Fibroblast of the aortic adventitia (primary cell): ENCODE measurements around the gene TMEM123. TPM values are rescaled to one million over a fixed set of nuclear protein-coding genes. Genes with fewer than 3 reads are reported as not detected.

Experiments
- DNase-seq: peaks from one replicate; pipeline ENCODE4 v3.0.0-alpha.2; 2010; ENCODE audit warnings: low read depth
- H3K4me3 ChIP-seq: 2 replicates; pipeline ENCODE4 v1.5.1; 2011; ENCODE audit warnings: low read depth, mild to moderate bottlenecking, control low read depth, low read length, moderate library complexity
- CTCF ChIP-seq: IDR thresholded peaks from 2 replicates; pipeline ENCODE4 v1.5.1; 2011; ENCODE audit warnings: mild to moderate bottlenecking, low read length, control low read depth, inconsistent platforms; ENCODE audit not compliant: insufficient read depth
- total RNA-seq: library from RNA; depleted of rRNA; stranded (reverse); fragments of >200 nt; gene quantifications from 2 replicates; pipeline ENCODE4 v1.2.3, GENCODE V29; 2012; ENCODE audit warnings: low replicate concordance

The TMEM123 gene
- total RNA-seq, 1 donor = 86.3 TPM

- H3K4me3 ChIP-seq = no peak overlapping the region
- TF ChIP-seq CTCF = no peak
- DNase-seq = no peak
Observed at GRCh38 chr11:102359372-102359771, 93.2 kb downstream of the TMEM123 start.

DNA sequence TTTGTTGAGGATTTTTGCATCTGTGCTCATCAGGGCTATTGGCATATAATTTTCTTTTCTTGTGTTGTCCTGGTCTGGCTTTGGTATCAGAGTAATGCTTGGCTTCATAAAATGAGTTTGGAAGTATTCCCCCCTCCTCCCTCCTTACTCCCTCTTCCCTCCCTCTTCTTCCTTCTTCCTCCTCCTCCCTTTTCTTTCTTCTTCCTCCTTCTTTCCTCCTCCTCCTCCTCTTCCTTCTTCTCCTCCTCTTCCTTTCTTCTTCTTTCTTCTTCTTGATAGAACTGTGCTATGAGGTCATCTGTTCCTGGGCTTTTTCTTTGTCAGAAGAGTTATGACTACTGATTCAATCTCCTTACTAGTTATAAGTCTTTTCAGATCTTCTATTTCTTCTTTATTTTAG is 95.4 kb downstream of the TMEM123 start:
- no peak overlapping the region for H3K4me3 ChIP-seq
- no peak for DNase-seq
- no peak for TF ChIP-seq CTCF

DNA sequence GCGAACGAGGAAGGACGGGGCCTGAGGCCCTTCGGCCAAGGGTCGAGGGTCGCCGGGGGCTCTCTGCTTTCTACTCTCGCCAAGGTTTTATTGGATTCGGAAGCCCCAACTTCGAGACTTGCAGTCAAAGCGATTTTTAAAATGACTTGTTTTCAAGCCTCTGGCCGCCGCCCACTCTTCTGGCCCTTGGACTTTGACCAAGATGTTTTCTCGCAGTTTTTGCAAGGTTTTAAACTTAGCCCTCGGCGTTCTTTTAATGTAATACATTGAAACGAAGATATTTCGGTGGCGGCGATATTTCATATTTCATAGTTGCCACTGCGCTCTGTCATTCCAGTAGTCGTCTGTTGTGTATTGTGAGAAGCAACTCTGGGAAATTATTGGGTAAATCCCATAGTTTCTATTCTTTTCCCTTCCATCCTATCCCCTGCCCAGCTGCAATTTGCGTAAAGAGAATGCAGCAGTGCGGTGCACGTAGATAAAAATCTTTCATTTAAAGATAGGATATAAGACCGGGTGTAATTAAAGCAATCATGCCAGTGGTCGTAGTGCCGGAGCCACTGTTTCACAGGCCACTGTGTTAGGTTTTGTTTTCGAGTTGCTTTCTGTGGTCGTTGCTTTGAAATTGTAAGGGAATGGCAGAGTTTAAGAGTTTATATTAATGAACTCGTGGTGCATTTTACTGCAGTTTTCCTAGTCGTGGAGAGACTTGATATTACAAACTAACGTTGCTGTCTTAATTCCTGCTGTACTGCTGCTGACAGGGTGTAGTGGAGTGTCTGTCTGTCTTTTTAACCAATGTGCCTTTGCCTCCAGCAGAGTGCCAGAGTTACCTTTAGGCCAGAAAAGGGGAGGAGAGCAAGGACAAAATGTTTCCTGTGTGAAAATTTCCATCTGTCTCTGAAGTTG is 104.8 kb downstream of the TMEM123 start:
- peak; percentile 59 for DNase-seq
- no peak for TF ChIP-seq CTCF
- H3K4me3 ChIP-seq = peak overlapping the region; percentile 87

- DNase-seq = peak; percentile 87
- H3K4me3 ChIP-seq = peak within 1 kb of the TSS; percentile 87
- TF ChIP-seq CTCF = peak; percentile 73
Observed at GRCh38 chr11:102346748-102347461, 105.7 kb downstream of the TMEM123 start, which contains the start of gene BIRC2. BIRC2 (plus strand) TSS chr11:102347214; CDS start chr11:102349855, 2,641 bp downstream.

- TF ChIP-seq CTCF = no peak
- peak overlapping the region; percentile 87 for H3K4me3 ChIP-seq
- no peak for DNase-seq
Observed at GRCh38 chr11:102346456-102346747, 106.2 kb downstream of the TMEM123 start.

Other genes starting within 250 kb of the TMEM123 start
- gene BIRC3, start 135.3 kb downstream of the TMEM123 start, total RNA-seq = 0.16 and 2.4 TPM in 2 replicates
- 68.7 and 75.3 TPM in 2 replicates for gene BIRC2, start 105.6 kb downstream of the TMEM123 start, total RNA-seq
- gene MMP7, start 78.0 kb upstream of the TMEM123 start, total RNA-seq = not detected in 2 replicates
- gene MMP20, start 172.6 kb upstream of the TMEM123 start, total RNA-seq = not detected in 2 replicates